ENCODE measurements around the gene CACNB1. TPM values are rescaled to one million over a fixed set of nuclear protein-coding genes. Genes with fewer than 3 reads are reported as not detected.
A peak's percentile ranks its signal among the peaks of the same experiment; 100 is the strongest.

Gene CACNB1
- total RNA-seq, 1 donor from 2014 or later = 146 TPM

GRCh38 chr17:39194985-39195524 lies 2.4 kb downstream of the CACNB1 start:
- Histone ChIP-seq H3K4me1 (ENCODE audit: control insufficient read depth in 3 of 3, insufficient read depth in 3 of 3, low read length in 3 of 3) (peaks cover 65 to 69% (median 65%) of the 10 kb centered on the region in 3 donors), H3K27me3 (ENCODE audit: control insufficient read depth in 3 of 3, insufficient read depth in 3 of 3, low read length in 3 of 3) (no peaks in the 10 kb centered on the region), H3K4me3 (ENCODE audit: low read length in 3 of 3) (peak overlapping the region; percentile 30 to 77 (median 72)), H3K9me3 (ENCODE audit: control insufficient read depth in 3 of 3, low read length in 3 of 3) (no peaks in the 10 kb centered on the region), H3K9ac (ENCODE audit: low read depth in 1 of 3, low read length in 3 of 3) (peak overlapping the region; percentile 63 to 89 (median 88)), H3K27ac (ENCODE audit: low read depth, low read length) (peak overlapping the region; percentile 99), H3K36me3 (ENCODE audit: control insufficient read depth in 3 of 3, insufficient read depth in 3 of 3, low read length in 3 of 3) (peaks cover 2 to 15% (median 10%) of the 10 kb centered on the region in 3 donors)

DNA sequence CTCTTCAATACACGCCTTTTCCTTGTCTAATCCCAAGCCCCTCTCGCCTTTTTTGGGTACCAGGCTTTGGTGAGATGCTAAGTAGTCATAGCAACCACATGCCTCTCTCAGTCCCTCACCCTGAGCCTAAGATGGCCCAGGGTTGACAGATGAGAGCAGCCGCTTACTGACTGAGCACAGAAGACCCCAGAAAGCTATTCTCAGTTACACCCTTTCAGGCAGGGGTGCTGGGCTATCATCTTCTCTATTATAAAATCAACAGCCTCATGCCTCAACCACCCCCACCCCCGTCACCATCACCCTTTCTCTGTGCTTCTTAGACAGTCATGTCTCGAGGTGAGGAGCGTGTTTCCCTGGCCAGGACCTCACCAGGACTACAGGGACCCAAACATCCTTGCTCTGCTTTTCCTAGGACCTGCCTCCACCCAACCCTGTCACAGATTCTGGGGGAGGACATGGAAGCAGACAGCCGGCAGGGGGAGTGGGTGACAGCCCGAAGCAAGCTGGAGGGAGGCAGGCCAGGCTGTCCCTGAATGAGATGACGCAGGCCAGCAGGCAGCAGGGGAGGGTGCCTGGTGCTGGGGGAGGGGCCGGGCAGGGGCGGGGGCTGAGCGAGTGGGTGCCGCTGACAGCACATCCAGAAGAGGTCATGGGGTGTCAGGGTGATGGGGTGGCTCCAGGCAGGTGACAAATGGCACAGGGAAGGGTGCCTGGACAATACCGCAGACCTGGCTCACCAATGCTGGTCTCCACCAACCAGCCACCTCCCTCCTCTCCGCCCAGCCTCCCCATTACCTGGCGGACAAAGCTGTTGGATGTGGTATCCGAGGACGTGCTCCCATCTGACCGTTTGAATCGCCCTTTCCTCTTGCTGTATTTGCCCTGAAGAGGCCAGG lies 3.1 kb downstream of the CACNB1 start:
- no peaks in the 10 kb centered on the region for H3K9me3 ChIP-seq (ENCODE audit: control insufficient read depth in 3 of 3, low read length in 3 of 3)
- H3K4me3 ChIP-seq (ENCODE audit: low read length in 3 of 3) = peak overlapping the region; percentile 23 to 99 (median 94)
- H3K36me3 ChIP-seq (ENCODE audit: control insufficient read depth in 3 of 3, insufficient read depth in 3 of 3, low read length in 3 of 3) = peaks cover 2 to 15% (median 10%) of the 10 kb centered on the region in 3 donors
- H3K27me3 ChIP-seq (ENCODE audit: control insufficient read depth in 3 of 3, insufficient read depth in 3 of 3, low read length in 3 of 3) = no peaks in the 10 kb centered on the region
- peak overlapping the region; percentile 99 for H3K27ac ChIP-seq (ENCODE audit: low read depth, low read length)
- peaks cover 61 to 69% (median 65%) of the 10 kb centered on the region in 3 donors for H3K4me1 ChIP-seq (ENCODE audit: control insufficient read depth in 3 of 3, insufficient read depth in 3 of 3, low read length in 3 of 3)
- peak overlapping the region; percentile 73 to 98 (median 89) for H3K9ac ChIP-seq (ENCODE audit: low read depth in 1 of 3, low read length in 3 of 3)

DNA sequence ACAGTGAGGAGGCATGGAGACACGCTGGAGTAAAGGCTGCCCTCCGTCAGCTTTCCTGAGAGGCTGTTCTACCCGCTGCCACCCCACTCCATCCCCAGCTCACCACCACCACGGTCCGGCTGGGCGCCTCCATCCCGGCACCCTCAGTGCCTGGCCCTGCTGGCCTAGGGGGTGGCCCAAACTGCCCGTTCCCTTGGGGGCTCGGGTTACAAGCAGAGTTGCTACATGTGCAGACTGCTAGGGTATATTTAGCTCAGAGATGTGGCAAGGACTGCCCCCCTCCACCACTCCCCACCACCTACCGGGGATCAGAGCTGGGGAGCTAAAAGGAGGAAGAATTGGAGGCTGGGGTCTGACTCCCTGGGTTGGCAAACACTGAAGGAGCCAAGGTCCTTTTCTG lies 4.1 kb downstream of the CACNB1 start:
- H3K36me3 ChIP-seq (ENCODE audit: control insufficient read depth in 3 of 3, insufficient read depth in 3 of 3, low read length in 3 of 3) = peaks cover 2 to 19% (median 10%) of the 10 kb centered on the region in 3 donors
- H3K27ac ChIP-seq (ENCODE audit: low read depth, low read length) = peak overlapping the region; percentile 99
- peak overlapping the region; percentile 65 to 98 (median 73) for H3K9ac ChIP-seq (ENCODE audit: low read depth in 1 of 3, low read length in 3 of 3)
- peak overlapping the region; percentile 75 to 99 (median 94) for H3K4me3 ChIP-seq (ENCODE audit: low read length in 3 of 3)
- no peaks in the 10 kb centered on the region for H3K9me3 ChIP-seq (ENCODE audit: control insufficient read depth in 3 of 3, low read length in 3 of 3)
- H3K27me3 ChIP-seq (ENCODE audit: control insufficient read depth in 3 of 3, insufficient read depth in 3 of 3, low read length in 3 of 3) = no peaks in the 10 kb centered on the region
- peaks cover 53 to 65% (median 57%) of the 10 kb centered on the region in 3 donors for H3K4me1 ChIP-seq (ENCODE audit: control insufficient read depth in 3 of 3, insufficient read depth in 3 of 3, low read length in 3 of 3)

- Histone ChIP-seq H3K9me3 (ENCODE audit: control insufficient read depth in 3 of 3, low read length in 3 of 3) (no peaks in the 10 kb centered on the region), H3K9ac (ENCODE audit: low read depth in 1 of 3, low read length in 3 of 3) (peak overlapping the region; percentile 50 to 98 (median 73)), H3K27ac (ENCODE audit: low read depth, low read length) (peak overlapping the region; percentile 99), H3K4me1 (ENCODE audit: control insufficient read depth in 3 of 3, insufficient read depth in 3 of 3, low read length in 3 of 3) (peaks cover 48 to 60% (median 53%) of the 10 kb centered on the region in 3 donors), H3K36me3 (ENCODE audit: control insufficient read depth in 3 of 3, insufficient read depth in 3 of 3, low read length in 3 of 3) (peaks cover 2 to 19% (median 13%) of the 10 kb centered on the region in 3 donors), H3K4me3 (ENCODE audit: low read length in 3 of 3) (peak overlapping the region; percentile 75 to 99 (median 94)), H3K27me3 (ENCODE audit: control insufficient read depth in 3 of 3, insufficient read depth in 3 of 3, low read length in 3 of 3) (no peaks in the 10 kb centered on the region)
Observed at GRCh38 chr17:39192901-39193300, 4.6 kb downstream of the CACNB1 start.

DNA sequence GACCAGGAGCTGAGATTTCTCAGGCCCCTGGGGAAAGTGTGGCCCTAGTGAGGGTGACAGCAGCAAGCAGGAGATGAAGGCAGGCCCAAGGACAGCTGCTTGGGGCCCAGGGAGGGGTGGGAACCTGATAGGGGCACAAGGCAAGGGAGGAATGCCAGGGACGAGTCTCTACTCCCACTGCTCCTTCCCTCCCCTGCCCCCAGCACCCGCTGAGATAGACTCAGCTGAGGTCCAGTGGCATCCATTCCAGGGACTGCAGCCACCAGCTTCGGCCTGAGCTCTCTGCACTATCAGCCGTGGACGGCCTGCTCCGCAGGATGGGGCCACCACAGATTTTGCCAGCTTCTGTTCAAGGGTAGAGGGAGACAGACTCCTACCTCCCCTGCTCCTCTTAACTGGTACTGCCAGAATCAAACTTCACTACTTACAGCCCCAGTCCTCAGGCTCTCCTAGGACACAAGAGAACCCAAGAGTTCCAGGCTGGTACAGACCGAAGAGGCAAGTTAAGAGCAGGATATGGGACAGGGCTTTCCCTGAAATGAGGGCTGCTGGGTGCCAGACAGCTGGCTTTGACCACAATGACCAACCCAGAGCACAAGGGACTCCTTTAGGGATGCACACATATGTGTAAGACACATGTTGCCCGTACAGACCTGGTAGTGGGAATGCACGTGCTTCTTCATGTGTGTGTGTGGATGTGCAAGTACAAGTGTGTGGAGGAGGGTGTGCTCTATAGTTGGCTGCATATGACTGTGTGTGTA lies 5.5 kb downstream of the CACNB1 start:
- peak overlapping the region; percentile 99 for H3K27ac ChIP-seq (ENCODE audit: low read depth, low read length)

DNA sequence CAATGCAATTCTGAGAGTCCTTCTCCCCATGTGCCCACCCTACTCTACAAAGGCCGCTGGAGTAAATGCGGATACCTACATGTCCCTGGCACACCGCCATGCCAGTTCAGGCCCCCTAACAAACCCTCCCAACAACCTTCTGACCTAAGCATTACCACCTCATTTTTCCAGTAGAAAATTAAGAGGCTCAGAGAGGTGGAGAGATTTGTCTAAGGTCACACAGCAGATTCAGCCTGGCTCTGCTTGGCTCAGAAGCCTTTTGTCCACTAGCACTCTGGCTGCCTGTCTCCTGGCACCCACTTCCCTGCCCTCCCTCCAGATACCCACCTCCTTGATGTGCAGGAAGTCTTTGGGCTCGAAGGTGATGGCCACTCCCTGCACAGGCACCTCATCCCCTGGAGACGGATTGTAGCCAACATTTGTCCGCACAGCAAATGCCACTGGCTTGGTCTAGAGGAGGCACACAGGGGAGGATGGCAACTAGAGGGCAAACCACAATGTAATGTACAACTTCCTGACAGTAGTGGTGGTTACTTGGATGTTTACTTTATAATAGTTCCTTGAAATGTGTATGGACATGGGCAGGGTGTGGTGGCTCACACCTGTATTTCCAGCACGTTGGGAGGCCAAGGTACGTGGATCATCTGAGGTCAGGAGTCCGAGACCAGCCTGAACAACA lies 10.2 kb downstream of the CACNB1 start:
- Histone ChIP-seq H3K27me3 (ENCODE audit: control insufficient read depth in 3 of 3, insufficient read depth in 3 of 3, low read length in 3 of 3) (no peaks in the 10 kb centered on the region), H3K4me3 (ENCODE audit: low read length in 3 of 3) (no peak overlapping the region), H3K9me3 (ENCODE audit: control insufficient read depth in 3 of 3, low read length in 3 of 3) (no peaks in the 10 kb centered on the region), H3K9ac (ENCODE audit: low read depth in 1 of 3, low read length in 3 of 3) (peak overlapping the region in 2 of 3 donors; percentile 8 to 45), H3K36me3 (ENCODE audit: control insufficient read depth in 3 of 3, insufficient read depth in 3 of 3, low read length in 3 of 3) (peaks cover 47 to 56% (median 48%) of the 10 kb centered on the region in 3 donors), H3K4me1 (ENCODE audit: control insufficient read depth in 3 of 3, insufficient read depth in 3 of 3, low read length in 3 of 3) (peaks cover 21 to 42% (median 21%) of the 10 kb centered on the region in 3 donors), H3K27ac (ENCODE audit: low read depth, low read length) (no peak overlapping the region)

More for the DNA sequence above, 5.5 kb downstream of the CACNB1 start:
- Histone ChIP-seq H3K4me3 (ENCODE audit: low read length in 3 of 3) (peak overlapping the region; percentile 75 to 99 (median 94)), H3K36me3 (ENCODE audit: control insufficient read depth in 3 of 3, insufficient read depth in 3 of 3, low read length in 3 of 3) (peaks cover 9 to 25% (median 21%) of the 10 kb centered on the region in 3 donors), H3K27me3 (ENCODE audit: control insufficient read depth in 3 of 3, insufficient read depth in 3 of 3, low read length in 3 of 3) (no peaks in the 10 kb centered on the region), H3K9me3 (ENCODE audit: control insufficient read depth in 3 of 3, low read length in 3 of 3) (no peaks in the 10 kb centered on the region), H3K9ac (ENCODE audit: low read depth in 1 of 3, low read length in 3 of 3) (peak overlapping the region; percentile 86 to 98 (median 89)), H3K4me1 (ENCODE audit: control insufficient read depth in 3 of 3, insufficient read depth in 3 of 3, low read length in 3 of 3) (peaks cover 53 to 69% (median 58%) of the 10 kb centered on the region in 3 donors)

DNA sequence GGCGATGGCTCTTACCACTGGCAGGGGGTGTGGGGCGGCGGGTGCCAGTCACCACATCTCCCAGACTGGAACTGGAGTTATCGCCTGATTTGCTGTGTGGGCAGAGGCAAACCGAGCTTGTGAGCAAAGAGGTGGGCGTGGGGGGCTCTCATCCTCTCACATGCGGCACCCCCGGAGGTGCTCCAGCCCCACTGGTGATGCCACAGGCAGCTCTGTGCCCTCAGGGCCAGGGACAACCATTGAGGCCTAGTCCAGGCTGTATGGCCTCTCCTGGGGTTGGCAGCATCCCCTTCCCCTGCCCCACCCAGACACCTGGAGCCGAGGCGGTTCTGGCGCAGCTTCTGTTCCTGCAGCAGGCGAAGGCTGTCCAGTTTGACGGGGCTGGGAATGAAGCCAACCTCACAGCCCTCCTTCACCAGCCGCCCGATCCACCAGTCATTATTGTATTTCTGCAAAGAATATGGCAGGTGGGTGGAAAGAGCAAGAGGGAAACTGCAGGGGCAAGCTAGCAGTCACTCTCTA lies 10.9 kb downstream of the CACNB1 start:
- no peaks in the 10 kb centered on the region for H3K27me3 ChIP-seq (ENCODE audit: control insufficient read depth in 3 of 3, insufficient read depth in 3 of 3, low read length in 3 of 3)
- H3K9ac ChIP-seq (ENCODE audit: low read depth in 1 of 3, low read length in 3 of 3) = no peak overlapping the region
- H3K4me3 ChIP-seq (ENCODE audit: low read length in 3 of 3) = no peak overlapping the region
- no peak overlapping the region for H3K27ac ChIP-seq (ENCODE audit: low read depth, low read length)
- peaks cover 13 to 35% (median 15%) of the 10 kb centered on the region in 3 donors for H3K4me1 ChIP-seq (ENCODE audit: control insufficient read depth in 3 of 3, insufficient read depth in 3 of 3, low read length in 3 of 3)
- no peaks in the 10 kb centered on the region for H3K9me3 ChIP-seq (ENCODE audit: control insufficient read depth in 3 of 3, low read length in 3 of 3)
- H3K36me3 ChIP-seq (ENCODE audit: control insufficient read depth in 3 of 3, insufficient read depth in 3 of 3, low read length in 3 of 3) = peaks cover 45 to 54% (median 49%) of the 10 kb centered on the region in 3 donors

- H3K27me3 ChIP-seq (ENCODE audit: control insufficient read depth in 3 of 3, insufficient read depth in 3 of 3, low read length in 3 of 3) = no peaks in the 10 kb centered on the region
- H3K9ac ChIP-seq (ENCODE audit: low read depth in 1 of 3, low read length in 3 of 3) = no peak overlapping the region
- H3K4me1 ChIP-seq (ENCODE audit: control insufficient read depth in 3 of 3, insufficient read depth in 3 of 3, low read length in 3 of 3) = peaks cover 6 to 23% (median 6%) of the 10 kb centered on the region in 3 donors
- H3K4me3 ChIP-seq (ENCODE audit: low read length in 3 of 3) = no peak overlapping the region
- no peak overlapping the region for H3K27ac ChIP-seq (ENCODE audit: low read depth, low read length)
- no peaks in the 10 kb centered on the region for H3K9me3 ChIP-seq (ENCODE audit: control insufficient read depth in 3 of 3, low read length in 3 of 3)
- H3K36me3 ChIP-seq (ENCODE audit: control insufficient read depth in 3 of 3, insufficient read depth in 3 of 3, low read length in 3 of 3) = peaks cover 55 to 61% (median 58%) of the 10 kb centered on the region in 3 donors
Observed at GRCh38 chr17:39183720-39184119, 13.7 kb downstream of the CACNB1 start.

- Histone ChIP-seq H3K27me3 (ENCODE audit: control insufficient read depth in 3 of 3, insufficient read depth in 3 of 3, low read length in 3 of 3) (no peaks in the 10 kb centered on the region), H3K36me3 (ENCODE audit: control insufficient read depth in 3 of 3, insufficient read depth in 3 of 3, low read length in 3 of 3) (peaks cover 56 to 65% (median 58%) of the 10 kb centered on the region in 3 donors), H3K27ac (ENCODE audit: low read depth, low read length) (no peak overlapping the region), H3K9ac (ENCODE audit: low read depth in 1 of 3, low read length in 3 of 3) (no peak overlapping the region), H3K4me1 (ENCODE audit: control insufficient read depth in 3 of 3, insufficient read depth in 3 of 3, low read length in 3 of 3) (peaks cover 6 to 29% (median 8%) of the 10 kb centered on the region in 3 donors), H3K4me3 (ENCODE audit: low read length in 3 of 3) (no peak overlapping the region), H3K9me3 (ENCODE audit: control insufficient read depth in 3 of 3, low read length in 3 of 3) (no peaks in the 10 kb centered on the region)
Observed at GRCh38 chr17:39183045-39183444, 14.4 kb downstream of the CACNB1 start.
